Measurements from ENCODE around the gene PLCZ1.
"Not testable (repeated sequence)": the region's sequence is repeated elsewhere in the genome, so short reads cannot be mapped to it uniquely, and the experiment has no call there.

PLCZ1 gene

DNA sequence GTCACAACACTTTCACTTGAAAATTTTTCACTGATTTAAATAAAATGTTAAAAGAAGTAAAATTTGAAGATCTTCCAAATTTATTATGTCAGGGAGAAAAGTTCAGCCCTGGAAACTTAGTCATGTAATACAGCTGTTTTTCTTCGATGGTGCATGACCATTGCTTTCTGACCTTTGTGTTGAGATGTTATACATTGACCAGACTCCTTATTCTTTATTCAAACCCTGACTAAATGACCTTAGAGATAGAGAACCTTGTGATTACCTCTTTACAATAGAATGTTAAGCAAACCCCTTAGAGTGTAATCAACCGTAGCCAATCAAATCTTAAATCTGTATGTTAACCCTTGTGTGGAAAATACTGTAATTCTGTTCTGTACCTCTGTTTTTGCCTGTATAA, 34.5 kb downstream of the PLCZ1 start:
- no peak for DNase-seq (ENCODE audit: low read depth)

GRCh38 chr12:18700271-18700670, 37.5 kb downstream of the PLCZ1 start:
- no peak for DNase-seq (ENCODE audit: low read depth)

DNA sequence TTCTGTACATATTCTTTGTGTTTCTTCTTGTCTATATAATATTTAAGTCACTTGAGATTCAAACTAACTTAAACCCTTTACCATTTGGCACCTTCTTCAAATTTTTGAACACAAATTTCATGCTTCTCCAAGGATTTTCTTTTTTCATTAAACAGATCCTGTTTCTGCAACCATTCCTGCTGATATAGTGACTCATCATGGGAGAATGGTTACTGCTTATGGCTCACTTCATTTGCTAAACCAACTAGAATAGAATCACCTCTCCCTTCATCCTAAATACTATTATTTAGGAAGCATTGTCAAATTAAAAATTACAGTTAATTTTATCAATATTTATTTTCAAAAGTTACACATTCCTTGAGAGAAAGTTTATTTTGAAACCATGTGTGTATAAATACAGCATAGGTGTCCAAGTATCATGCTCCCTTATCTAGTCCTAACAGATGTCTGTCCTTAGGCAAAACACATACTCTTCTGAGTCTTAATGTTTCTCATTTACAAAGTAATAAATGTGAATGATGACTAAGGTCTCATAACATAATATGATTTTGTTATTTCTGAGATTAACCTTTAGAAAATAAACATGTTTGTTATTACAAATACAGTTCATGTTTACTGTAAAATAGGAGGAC, 40.7 kb downstream of the PLCZ1 start:
- no peak for DNase-seq (ENCODE audit: low read depth)

DNA sequence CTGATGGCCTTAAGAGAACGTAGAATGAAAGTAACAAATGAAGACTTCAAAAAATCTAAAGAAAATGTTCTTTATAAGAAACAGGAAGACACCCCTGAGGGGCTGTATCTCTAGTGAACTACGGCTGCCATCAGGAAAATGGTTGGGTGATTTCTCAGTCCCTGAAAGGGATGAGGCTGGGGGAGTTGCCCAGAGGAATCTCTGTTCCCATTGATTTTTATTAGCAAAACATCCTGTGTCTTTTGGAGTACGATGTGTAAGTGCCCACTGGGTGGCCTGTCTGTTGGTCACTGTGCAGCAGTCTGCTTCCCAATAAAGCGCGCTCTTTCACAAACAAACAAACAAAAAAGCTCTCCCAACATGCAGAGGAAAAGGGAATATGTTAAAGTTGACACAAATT, 43.8 kb downstream of the PLCZ1 start:
- DNase-seq (ENCODE audit: low read depth), result not testable (repeated sequence)

GRCh38 chr12:18690653-18691052, 47.2 kb downstream of the PLCZ1 start:
- no peak for DNase-seq (ENCODE audit: low read depth)

GRCh38 chr12:18689771-18690170, 48.0 kb downstream of the PLCZ1 start:
- no peak for DNase-seq (ENCODE audit: low read depth)

DNA sequence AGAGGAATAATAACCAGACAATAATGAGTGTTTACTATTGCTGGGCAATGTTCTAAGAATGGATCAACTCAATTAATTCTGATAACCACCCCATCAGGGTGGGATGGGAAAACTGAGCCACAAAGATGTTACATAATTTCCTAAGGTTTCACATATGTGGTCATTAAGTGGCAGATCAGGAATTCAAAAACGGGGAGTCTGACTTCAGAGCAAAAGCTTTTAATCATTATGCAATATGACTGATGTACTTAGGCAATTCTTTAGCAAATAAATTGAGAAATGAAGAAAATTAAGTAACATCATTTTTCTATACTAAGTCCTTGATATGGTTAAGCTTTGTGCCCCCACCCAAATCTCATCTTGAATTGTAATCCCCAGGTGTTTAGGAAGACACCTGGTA, 53.4 kb downstream of the PLCZ1 start:
- no peak for DNase-seq (ENCODE audit: low read depth)

DNA sequence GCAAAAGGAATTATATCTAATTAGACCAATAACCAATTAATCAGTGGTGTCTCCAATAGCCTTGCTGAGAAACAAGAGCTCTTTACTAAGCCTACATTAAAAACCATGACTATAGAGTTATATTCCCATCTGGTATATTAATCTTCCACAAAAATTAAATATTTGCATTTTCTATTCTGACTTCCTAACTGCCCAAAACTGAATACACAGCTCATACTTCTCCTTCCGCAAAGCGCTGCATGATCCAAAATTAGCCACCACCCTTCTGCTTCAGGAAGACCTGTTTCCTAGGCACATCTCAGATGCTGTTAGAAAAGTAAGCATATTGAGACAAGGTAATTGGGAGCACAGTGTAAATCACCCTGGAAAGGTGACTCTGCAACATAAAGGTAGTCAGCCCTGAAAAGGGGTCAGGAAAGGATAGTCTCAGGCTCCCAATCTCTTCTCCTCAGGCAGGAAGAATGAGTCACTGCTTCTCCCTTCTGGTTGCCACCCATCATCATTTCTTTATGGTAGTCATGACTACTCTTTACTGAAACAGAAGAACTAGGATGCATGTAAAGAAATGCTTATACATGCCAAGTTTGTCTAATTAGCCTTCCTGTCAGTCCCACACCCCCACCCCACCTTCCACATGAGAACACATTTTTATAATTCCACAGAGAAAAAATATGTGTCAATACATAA, 54.3 kb downstream of the PLCZ1 start:
- DNase-seq (ENCODE audit: low read depth), result no peak

GRCh38 chr12:18681818-18682217, 56.0 kb downstream of the PLCZ1 start:
- no peak for DNase-seq (ENCODE audit: low read depth)

DNA sequence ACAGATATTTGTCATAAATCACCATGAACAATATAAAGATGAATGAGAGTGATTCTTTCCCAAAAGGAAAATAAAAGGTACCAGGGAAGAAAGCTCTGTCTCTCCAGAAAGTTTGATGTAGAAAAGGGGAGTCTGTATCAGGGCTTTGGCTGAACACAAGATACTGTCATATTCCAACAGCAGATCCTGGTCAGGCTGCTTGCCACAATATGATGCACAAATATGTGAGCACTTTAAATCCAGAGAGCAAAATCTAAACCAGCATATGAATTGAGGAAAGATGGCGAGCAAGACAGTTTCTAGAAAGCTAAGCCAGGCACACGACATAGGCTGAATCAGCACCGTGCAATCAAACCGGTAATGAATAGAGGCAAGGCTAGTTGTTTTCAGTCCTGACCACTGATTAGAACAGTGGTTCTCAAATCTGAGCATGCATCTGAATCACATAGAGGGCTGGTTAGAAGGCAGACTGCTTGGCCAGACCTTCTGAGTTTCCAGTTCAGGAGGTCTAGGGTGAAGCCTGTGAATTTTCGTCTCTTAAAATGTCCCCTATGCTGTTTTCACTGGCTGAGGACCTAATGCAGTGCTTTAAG, 60.7 kb downstream of the PLCZ1 start:
- no peak for DNase-seq (ENCODE audit: low read depth)

GRCh38 chr12:18676141-18676540, 61.7 kb downstream of the PLCZ1 start:
- no peak for DNase-seq (ENCODE audit: low read depth)

DNA sequence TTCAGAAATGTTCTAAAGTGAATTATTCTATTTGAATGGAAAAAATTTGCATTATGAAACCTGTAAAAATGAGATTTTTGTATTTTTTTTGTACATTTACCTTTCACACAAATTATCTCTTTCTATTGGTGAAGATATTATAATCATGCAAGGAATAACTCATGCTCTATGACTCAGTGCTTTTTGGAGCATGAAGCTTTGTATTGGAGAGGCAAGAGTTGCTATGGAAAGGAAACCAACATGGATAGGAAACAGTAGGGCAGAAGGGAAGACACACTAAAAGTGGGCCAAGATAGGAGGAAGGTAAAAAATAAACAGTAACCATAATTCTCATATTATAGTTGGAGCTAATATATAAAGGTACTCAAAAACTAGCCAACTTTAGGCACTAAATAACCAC, 79.0 kb downstream of the PLCZ1 start:
- DNase-seq (ENCODE audit: low read depth), result no peak

GRCh38 chr12:18658179-18658578, 79.6 kb downstream of the PLCZ1 start:
- DNase-seq (ENCODE audit: low read depth), result no peak

DNA sequence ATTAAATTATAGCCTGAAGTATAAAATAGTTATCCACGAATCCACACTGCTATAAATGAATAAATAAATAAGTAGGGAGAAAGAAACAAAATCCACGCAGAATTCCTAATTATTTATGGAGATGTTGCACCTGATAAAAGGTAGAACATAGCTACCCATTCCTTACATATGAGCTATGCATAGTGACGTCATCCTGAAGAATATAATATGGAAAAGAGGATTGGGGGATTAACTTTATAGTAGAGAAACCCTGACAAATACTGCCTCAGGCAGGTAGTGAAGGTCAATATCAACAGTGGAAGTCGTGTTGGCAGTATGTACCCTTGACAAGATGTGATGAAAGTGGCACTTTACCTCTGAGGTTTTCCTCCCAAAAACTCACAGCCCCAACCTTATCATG, 82.5 kb downstream of the PLCZ1 start:
- no peak for DNase-seq (ENCODE audit: low read depth)

- DNase-seq (ENCODE audit: low read depth), result no peak
Measured at GRCh38 chr12:18653465-18653864, 84.3 kb downstream of the PLCZ1 start.

GRCh38 chr12:18652596-18652995, 85.2 kb downstream of the PLCZ1 start:
- no peak for DNase-seq (ENCODE audit: low read depth)

DNA sequence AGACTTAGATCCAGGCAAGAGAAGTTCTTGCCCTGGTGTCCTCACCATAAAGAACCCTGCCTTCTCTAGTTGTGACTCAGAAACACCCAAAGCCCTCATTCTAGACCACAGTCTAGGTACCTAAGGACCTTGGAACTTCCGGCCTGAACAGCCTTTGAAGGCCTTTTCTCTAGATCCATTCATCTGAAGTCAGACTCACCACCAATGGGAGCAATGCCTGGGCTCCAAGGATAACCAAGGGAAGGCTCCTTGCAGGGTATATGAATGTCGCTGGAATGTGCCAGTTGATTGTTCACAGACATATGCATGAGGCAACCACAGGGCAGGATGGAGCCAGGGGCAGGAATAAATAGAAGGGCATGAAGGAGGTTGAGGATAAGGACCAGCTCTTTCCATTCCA, 86.3 kb downstream of the PLCZ1 start:
- no peak for DNase-seq (ENCODE audit: low read depth)

DNA sequence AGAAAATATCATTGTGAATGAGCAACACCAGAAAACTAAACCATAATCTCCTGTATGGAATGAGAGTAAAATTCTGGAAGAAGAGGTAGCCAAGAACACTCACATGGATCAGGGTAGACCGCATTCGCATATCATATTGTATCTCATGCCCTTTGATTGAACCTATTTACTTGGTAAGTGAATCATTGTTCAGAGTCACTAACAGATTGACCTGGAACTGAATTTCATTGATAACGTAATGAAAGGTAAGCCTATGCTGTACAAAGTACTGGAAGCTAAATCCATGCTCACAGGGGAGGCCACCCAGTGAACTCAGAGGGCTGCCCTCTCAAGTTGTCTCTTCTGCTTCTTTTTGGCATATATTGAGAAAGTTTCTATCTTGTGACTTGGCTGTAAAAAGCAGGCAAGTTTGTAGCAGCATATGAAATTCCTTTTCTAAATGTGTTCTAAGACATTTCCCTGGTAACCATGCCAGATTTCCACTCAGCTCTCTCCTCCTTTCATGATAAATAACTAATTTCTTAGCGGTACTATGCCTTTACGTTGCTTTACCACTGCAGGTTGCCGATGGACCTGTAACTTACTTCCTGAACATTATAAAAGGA, 91.4 kb downstream of the PLCZ1 start:
- DNase-seq (ENCODE audit: low read depth), result no peak

DNA sequence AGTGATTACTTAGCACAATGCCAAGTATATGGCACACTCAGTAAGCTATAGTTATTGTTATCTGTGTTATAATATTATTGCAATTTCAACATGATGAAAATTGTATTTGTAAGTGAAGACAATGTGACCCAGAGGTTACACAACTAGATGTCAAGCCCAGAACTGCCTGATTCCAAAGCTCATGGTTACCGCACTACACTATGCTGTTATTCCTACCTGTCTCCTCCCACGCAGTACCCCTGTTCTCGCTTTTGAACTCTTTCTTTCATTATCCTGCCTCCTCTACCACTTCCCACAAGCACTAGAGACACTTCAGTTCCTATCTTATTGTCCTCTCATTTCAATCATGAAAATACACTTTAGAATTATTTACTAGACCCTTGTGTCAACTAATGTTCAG, 93.2 kb downstream of the PLCZ1 start:
- DNase-seq (ENCODE audit: low read depth), result no peak

DNA sequence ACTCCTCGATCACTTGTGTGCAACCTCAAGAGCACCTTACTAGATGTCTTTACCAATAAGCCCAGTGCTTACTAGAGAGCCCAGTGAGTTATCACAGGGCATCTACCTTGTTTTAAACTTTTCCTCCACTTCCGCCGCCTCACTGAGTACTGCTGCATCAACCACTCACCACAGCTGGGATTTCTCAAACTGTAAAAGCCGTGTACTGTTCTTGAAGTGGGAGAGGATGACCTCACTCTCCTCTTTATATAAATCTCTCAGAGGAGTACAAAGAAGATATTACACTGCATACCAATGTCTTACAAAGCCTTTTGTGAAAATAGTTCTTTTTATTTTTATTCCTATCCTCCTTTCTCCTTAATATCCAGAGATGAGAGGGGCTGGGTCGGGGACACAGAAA, 94.1 kb downstream of the PLCZ1 start:
- DNase-seq (ENCODE audit: low read depth), result no peak

DNA sequence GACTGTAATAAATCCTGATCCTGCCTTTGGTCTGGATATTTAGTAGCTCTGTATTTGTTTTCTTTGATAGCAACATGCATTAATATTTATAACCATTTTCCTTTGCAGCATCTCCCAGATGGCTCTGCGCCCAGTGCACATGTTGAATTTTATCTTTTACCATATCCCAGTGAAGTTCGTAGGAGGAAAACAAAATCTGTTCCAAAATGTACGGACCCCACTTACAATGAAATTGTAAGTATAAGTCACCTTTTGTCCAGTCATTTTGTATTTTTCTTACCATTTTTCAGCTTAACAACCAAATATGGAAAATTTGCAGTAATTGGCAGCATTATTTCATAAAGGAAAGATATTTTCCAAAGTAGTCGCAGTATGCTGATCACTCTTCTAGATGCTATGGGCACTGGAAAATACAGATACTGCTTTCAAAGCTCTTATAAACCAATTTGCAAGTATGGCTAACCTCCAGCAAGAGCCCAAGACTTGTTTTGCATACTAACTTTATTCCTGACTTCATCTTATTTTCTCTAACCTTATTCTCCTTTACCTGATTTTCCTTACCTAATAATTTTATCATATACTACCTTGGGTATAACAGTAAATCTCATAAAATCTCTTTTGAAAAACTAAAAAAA, 97.4 kb downstream of the PLCZ1 start:
- DNase-seq (ENCODE audit: low read depth), result no peak

DNA sequence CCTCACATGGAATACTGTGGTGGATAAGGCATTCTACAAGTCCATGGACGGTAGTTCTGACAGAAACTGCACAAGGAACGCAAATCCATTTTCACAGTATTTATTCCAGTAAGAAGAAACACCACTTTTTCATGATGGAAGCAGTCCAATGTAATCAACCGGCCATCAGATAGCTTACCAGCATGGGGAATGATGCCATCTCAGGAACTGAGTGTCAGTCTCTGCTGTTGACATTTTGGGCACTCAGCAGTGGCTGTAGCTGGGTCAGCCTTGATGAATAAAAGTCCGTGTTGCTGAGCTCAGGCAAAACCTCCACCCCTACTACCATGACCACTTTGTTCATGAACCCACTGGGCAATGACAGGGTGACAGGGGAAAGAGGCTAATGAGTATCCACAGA, 103.4 kb downstream of the PLCZ1 start:
- DNase-seq (ENCODE audit: low read depth), result no peak
